EH (cell line): ENCODE measurements around the gene VPS8.
A peak's percentile ranks its signal among the peaks of the same experiment; 100 is the strongest.

ENCODE experiments used
- DNase-seq: peaks from one replicate; pipeline ENCODE4 v3.0.0-alpha.2; 2015; ENCODE audit warnings: low read depth

VPS8 gene, protein sequence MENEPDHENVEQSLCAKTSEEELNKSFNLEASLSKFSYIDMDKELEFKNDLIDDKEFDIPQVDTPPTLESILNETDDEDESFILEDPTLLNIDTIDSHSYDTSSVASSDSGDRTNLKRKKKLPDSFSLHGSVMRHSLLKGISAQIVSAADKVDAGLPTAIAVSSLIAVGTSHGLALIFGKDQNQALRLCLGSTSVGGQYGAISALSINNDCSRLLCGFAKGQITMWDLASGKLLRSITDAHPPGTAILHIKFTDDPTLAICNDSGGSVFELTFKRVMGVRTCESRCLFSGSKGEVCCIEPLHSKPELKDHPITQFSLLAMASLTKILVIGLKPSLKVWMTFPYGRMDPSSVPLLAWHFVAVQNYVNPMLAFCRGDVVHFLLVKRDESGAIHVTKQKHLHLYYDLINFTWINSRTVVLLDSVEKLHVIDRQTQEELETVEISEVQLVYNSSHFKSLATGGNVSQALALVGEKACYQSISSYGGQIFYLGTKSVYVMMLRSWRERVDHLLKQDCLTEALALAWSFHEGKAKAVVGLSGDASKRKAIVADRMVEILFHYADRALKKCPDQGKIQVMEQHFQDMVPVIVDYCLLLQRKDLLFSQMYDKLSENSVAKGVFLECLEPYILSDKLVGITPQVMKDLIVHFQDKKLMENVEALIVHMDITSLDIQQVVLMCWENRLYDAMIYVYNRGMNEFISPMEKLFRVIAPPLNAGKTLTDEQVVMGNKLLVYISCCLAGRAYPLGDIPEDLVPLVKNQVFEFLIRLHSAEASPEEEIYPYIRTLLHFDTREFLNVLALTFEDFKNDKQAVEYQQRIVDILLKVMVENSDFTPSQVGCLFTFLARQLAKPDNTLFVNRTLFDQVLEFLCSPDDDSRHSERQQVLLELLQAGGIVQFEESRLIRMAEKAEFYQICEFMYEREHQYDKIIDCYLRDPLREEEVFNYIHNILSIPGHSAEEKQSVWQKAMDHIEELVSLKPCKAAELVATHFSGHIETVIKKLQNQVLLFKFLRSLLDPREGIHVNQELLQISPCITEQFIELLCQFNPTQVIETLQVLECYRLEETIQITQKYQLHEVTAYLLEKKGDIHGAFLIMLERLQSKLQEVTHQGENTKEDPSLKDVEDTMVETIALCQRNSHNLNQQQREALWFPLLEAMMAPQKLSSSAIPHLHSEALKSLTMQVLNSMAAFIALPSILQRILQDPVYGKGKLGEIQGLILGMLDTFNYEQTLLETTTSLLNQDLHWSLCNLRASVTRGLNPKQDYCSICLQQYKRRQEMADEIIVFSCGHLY (N-terminal part only)

DNA sequence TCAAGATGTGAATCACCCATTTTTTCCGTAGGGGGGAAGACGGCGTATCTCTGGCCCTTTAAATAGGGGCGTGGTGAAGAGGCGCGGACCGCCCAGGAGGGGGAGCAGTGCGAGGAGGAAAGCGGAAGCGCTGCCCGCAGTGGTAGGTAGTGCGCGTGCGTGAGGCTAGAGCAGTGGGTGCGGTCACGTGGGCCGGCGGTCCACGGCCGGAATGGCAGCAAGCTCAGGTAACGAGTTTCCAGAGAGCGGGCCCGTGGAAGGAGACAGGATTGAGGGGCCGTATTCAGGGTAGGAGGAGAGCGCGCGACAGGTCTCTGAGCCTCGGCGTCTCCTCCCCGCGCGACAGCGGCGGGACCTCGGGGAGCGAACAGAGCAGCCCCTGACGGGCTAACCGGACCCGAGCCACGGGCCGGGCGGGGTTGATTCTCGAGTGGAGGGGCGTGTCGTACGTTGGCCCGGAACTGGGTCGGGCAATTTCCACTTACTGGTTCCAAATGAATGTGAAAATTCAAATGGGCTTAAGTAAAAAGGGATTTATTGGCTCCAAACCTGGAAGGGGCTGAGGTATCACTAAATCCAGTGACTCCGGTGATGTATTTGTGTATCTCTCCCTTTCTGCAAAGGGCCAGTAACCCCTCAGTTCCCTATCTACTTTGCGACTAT, at the start of gene VPS8:
Gene VPS8, plus strand, starts transcription at position 168 of the 663 bp plus-strand sequence. CDS start 12,467 bp downstream, outside the sequence.
- peak; percentile 97 for DNase-seq

DNA sequence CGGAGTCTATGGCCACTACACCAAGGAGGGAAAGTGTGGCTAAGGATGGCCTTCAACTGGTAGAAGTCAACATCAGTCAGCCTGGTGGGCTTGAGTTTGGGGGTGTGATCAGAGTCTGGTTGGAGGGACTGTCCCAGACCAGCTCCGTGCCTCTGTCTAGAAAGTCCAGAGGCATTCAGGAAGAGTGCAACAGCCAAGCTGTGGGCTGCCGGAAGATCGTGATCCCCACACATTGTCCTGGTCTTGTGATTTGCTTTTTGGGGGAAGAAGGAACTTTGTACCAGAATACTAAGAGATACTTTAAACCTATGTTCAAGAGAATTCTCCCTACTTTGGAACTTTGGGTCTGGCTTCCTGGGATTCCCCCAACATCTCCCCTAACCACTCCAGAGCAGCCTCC, 47.8 kb upstream of the VPS8 start:
- DNase-seq = no peak

DNA sequence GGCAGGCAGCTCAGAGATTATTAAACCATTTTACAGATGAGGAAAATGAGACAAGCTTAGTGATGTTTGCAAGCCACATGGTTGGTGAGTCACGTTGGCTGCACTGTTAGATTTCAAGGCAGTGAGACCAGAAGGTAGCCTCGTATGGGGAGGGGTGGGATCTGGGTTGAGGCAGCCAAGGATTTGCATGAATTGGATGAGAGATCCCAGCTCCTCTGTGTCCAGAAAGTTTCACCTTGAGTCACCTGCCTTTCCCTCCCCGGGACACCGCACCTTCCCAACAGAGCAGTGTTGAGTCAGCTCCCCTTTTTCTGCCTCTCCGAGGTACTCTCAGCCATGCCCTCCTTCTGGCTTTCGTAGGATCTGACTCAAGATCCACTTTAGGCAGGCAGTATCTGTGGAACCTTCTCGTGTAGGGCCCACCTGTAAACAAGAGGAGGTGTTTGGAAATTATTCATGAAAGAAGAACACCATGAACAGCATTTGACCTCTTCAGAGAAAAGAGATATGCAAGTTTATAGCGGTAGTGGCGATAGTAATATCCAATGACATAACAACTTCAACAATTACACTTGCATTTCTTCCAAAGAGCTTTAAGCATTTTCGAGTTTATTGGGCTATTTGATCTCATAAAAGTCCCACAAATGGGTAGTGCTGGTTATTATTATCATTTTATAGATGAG, 46.8 kb upstream of the VPS8 start:
- DNase-seq = no peak

DNA sequence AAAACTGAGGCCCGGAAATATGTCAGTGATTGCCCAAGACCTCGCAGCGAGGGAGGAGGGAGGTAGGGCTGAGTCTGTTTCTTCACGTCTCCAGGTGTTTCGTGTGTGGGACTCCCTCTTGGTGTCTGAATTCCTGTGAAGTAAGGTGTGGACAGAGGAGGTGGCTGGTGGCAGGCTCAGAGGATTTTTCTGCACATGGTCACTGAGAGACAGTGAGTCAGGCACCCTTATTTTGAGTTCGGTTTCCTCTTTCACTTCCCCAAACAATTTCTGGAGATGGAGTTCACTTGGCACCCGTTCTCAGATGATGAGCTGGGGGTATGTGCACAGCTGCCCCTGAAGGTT, 46.3 kb upstream of the VPS8 start:
- DNase-seq = peak; percentile 39

DNA sequence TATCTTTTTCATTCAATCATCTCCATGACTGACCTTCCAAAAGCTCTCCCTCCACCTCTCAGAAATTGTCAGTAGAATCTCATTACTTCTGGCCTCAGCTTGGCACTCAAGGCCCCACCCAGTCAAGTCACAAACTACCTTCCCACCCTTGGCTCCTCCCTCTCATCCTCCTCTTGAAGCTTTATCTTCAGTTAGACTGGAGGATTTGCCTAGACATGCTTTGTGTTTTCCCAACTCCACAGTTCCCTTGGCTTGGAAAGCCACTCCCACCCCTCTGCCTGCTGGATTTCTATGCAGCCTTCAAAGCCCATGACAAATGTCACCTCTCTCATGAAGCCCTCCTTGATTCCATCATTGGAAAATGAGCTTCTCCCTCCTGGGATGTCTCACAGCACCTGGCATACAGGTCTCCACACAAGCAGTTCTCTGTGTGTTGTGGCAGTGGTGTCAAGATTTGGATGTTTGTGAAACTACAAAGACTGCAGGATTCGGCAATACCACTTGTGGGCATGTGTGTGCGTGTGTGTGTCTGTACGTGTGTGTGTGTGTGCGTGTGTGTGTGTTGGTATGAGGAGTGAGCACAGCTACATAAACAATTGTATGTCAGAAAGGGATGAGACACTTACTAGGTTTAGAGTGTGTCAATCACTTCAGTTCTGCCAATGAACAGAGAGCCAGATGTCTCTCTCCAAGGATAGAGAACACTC, 45.3 kb upstream of the VPS8 start:
- peak; percentile 33 for DNase-seq

DNA sequence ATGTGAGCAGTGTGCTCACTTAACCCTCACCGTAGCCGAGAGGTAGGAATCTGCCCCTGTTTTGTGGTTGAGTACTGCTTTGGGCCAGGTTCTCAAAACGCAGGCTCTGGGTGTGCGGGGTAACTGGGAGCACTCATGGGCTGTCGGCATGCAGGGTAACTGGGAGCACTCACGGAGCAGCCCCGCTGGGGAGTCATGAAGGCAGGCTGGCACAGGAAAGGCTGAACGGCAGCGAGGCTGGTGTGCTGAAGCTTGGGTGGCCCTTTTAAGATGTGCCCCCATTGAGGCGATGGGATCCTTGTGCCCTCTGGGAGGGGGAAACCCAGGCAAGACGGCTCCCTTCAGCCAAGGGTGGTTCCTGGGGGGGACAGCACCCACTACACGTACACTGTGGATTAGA, 44.6 kb upstream of the VPS8 start:
- no peak for DNase-seq

DNA sequence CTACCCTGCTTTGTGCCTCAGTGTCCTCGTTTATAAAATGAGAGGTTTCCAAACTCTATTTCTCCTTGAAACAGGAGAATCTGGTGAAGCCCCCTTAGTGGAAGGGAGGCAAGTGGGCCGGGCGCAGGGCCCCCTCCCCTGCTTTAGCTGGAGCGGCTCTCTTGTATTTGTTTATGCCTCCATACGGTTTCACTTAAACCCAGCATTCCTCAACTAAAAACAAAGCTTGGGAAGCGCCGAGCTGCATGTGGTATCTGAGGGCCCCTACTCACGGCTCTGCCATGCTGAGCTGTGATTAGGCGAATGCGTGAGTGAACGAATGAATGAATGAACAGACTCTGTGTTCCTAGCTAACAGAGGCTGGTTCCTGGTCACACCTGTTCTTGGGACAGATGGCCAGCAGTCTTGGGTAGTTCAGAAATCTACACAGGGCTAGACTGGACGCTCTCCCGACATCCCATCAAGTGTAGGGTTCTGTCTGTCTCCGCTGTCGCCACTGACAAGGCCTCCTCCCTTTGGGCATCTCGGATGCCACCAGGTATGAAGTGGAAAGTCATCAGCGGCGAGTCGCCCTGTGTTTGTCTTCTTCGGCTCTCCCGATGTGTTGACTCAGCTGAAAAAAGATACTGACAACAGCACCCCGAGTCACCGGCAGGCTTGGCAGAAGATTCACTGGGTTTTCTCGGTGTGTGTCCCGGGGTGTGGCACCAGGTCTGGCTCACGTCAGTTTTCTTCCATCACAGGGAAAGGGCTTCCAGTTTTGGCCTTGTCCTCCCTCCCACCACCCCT, 42.4 kb upstream of the VPS8 start:
- no peak for DNase-seq

DNA sequence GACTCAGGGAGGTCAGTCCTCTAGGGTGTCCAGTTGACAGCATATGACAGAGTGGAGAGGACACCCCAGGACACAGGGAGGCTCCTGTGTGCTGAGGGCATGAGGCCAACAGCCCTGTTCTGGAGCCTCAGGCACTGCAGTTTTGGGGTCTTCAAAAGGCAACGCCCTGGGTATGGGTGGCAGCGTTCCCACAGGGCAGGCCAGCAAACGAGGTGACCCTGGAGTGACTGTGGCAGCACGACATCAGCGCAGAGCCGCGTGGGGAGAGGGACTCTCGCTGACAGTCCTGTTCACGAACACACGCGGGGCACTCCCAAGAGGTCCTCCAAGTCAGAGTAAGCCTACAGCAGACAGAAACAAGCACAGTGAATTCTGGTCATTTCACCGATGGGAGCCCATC, 41.4 kb upstream of the VPS8 start:
- no peak for DNase-seq

DNA sequence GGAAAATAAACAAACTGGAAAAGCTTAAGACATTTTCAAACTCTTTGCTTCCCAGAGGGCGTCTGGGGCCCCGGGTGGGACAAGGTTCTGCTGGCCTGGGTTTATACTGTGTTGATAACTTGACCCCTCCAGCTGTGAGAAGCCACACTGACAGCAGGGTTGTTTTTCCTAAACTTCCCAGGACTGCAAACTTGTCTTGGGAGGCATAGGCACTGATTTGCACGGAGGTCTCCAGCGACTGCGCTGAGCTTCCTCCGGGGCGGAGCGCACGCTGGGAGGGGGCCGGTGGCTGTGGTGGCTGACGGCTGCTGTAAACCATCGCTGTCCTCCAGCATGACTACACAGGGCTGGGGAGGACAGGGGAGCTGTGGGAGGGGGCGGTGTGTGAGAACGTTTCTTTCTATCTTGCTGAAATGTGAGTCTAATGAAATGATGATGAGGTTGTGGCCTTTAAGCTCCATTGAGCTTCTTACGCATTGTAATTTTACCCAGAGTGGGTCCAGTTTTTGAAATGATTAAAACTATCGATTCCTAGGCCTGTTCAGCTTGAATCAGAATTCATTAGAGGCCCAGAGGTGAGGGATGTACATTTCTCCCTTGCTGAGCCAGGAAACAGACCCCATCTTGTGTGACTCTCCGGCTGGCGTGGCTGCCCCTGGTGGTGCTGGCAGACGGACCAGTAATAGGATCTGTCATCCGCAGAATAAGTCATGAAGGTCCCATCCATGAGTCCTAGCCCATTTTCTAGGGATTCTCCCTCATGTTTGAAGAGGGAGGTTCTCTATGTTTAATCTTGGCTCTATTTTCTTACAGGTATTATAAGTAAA, 40.5 kb upstream of the VPS8 start:
- DNase-seq = no peak

DNA sequence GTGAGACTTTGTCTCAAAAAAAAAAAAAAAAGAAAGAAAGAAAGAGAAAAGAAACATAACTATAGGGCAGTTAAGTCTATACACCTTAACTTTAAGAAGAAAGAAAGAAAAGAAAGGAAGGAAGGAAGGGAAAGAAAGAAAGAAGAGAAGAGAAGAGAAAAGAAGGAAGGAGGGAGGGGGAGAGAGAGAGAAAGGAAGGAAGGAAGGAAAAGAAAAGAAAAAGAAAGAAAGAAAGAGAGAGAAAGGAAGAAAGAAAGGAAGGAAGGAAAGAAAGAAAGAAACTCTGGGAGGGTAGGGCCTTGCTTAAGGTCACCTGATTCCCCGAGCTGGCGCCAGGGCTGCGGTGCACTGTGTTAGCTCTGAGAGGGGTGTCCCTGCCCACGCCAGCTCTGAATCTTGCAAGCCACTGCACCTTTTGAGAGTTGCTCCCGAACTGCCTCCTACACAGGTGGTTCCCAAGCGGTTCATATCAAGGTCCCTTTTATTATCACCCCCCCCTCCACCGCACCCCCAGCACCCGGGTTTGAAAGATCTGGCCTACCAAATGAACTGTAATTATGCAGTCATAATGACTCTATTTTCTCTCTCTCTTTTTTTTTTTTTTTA, 39.2 kb upstream of the VPS8 start:
- DNase-seq = no peak

DNA sequence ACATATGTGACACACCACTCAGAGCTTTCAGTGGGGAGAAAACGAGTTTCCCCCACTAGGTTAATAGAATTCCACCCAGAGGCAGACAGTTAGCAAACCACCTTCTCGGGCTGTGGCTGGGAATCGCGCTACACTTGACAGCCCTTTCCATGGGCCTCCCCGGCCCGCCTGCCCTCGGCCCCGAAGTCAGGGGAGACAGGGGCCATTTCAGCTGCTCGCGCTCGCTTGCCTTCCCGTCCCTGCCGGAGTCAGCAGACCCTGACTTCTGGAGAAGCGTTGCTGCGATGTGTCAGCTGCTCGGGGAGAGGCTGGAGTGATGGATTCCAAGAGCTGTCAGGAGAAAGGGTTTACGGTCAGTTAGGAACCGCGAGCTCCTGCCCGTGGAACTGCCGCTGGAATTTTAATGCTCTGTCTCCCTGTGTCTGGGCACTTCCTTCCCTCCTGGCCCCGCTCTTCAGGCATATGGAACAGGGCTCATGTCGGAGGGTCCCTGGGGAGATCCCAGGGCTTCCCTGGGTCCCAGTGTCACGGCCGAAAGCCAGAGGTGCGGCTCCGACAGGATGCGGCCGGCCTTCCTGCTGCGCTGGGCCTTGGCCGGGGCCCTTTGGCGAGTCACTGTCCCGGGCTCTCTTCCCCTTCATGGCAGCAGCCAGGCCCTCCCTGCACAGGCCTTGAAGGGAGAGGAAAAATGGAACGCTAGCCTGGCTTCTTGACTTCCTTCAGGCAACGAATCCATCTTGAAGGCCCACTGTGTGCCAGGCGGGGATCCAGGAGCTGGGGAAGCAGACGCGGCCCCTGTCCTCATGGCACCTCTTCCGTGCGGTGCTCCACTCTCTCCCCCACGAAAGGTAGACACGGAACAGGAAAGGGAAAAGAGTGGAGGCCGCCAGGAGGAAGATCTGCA, 38.4 kb upstream of the VPS8 start:
- peak; percentile 31 for DNase-seq

DNA sequence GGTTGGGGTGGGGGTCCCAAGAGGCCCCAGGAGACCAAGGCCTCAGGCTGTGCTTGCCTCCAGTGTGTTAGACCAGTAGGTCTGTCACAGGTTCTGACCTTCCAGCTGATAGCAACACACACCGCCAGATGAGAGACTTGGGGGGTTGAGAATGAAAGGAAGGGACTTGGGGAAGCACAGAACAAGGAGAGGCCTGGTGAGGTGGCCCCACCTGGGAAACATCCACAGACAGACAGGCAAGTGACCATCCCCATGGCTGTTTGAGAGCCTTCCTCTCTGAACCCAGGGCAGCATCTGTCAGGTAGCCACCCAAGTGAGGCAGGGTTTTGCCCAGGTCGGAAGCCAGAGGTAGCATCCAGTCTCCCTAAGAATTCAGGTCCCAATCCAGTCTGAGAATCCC, 35.0 kb upstream of the VPS8 start:
- no peak for DNase-seq

DNA sequence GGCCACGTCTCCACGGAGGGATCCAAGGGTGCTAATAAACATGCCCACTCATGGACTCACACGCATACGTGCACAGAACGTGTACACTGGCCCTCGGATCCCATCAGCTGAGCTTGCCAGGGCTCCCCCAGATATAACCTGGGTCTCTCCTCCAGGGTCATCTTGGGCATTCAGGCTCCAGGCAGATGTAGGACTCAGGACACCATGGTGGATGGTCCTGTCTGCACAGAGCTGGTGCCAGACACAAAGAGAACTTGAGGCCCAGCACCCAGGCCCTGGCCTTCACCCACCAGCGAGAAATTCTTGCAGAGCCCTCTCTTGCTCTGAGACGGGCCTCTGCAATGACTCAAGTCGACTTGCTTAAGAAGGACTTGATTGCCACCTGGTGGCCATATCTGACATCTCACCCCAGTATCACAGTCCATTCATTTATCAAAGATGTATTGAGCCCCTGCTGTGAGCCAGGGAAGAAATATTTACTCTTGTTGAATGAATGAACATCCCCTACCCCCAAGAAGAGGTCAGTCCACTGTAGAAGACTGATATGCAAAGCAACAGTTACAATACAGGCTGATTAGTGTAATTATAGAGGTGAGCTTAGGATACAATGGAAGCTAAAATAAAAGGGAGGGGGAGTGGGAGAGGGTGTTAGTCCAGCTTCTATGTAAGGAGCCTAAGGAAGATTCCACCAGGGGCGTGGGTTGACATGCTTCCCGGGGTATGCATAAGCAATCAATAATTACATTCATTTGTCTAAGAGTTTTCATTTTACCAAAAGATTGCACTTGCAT, 34.2 kb upstream of the VPS8 start:
- DNase-seq = peak; percentile 94

DNA sequence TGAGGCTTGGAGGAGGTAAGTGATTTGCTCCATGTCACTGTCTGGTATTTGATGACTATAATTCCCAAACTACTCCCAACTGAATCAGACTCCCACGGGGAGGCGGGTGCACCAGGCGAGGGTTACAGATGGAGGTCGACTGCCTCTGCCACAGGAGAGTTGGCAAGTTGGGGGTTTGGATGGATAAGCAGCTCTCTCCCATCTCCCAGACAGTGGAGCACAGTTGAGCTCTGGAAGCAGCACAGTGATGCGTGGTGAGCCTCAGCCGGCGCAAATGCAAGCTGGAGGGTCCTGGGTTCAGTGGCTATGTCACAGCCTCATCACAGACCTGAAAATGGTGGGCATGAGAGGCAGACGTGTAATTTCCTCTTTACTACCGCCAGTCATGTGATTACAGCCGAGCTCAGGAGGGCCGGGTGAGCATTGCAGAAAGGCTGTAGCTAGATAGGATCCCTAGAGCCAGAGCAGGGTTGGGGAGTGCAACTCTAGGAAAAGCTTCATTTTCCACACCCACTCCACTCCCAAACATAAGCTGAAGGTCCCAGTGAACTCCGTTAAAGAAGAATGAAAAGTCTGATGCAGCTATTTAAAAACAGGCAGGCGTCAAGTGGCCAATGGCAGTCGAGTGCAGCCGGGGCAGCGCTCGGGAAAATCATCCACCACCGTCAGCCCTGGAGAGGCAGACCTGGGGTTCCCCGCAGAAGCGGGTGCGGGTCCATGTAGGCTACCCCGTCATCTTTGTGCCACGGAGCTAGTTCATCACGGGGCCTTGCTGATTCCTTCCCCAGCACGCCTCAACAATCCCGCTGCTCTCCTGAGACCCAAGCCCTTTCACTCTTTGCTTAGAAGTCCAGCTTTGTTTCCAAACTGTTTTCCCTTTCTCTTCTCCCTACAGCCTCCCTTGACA, 33.3 kb upstream of the VPS8 start:
- DNase-seq = no peak

DNA sequence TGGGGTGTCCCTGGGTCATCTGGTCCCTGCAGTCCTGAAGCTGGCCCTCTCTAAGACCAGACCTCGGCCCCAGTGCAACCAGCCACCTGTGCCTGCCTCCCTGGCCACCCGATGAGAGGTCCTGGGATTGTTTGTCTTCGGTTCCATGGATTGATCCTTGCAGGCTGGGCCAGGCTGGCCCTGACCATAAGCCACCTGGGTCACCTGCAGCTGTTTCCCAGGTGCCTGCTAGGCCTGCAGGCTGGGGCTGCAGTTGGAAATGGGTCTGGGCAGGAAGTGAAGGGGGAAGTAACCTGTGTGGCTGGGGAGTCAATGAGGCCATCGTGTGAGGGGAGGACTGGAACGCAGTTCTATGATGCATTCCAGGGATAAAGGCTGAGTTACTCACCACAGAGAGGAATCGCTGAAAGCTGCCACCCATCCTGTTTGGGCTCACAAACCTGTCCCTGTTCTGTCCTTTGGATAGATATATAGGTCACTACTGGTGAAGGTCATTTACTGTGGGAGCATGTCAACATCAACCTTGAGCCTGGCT, 30.9 kb upstream of the VPS8 start:
- DNase-seq = peak; percentile 69
